GM23248 (cell line): ENCODE results near the gene UBFD1. TPM values are rescaled to one million over a fixed set of nuclear protein-coding genes. Genes with fewer than 3 reads are reported as not detected.

Experiments used
- DNase-seq: peaks from one replicate; pipeline ENCODE4 v3.0.0-alpha.2; 2015
- H2AFZ ChIP-seq: fragments of 200-600 bp; sonication (generic); 2 replicates; pipeline ENCODE4 v1.6.1; 2016; ENCODE audit warnings: antibody characterized with exemption
- H3F3A ChIP-seq: fragments of 200-600 bp; sonication (generic); 2 replicates; pipeline ENCODE4 v1.6.1; 2016; ENCODE audit warnings: mild to moderate bottlenecking, antibody characterized with exemption, mixed run types; ENCODE audit not compliant: insufficient read depth
- H3K27ac ChIP-seq: fragments of 200-600 bp; sonication (generic); 2 replicates; pipeline ENCODE4 v1.5.1; 2016; ENCODE audit warnings: mild to moderate bottlenecking
- H3K27me3 ChIP-seq: fragments of 200-600 bp; sonication (generic); replicated peaks from 2 replicates; pipeline ENCODE4 v1.6.1; 2016; ENCODE audit warnings: mild to moderate bottlenecking; ENCODE audit not compliant: insufficient read depth
- H3K36me3 ChIP-seq: fragments of 200-600 bp; sonication (generic); 2 replicates; pipeline ENCODE4 v1.6.1; 2016; ENCODE audit warnings: low read depth, mild to moderate bottlenecking
- H3K4me1 ChIP-seq: fragments of 200-600 bp; sonication (generic); 2 replicates; pipeline ENCODE4 v1.6.1; 2016; ENCODE audit warnings: mild to moderate bottlenecking; ENCODE audit not compliant: insufficient read depth
- H3K4me2 ChIP-seq: fragments of 200-600 bp; sonication (generic); one replicate; pipeline ENCODE4 v1.6.1; 2016; ENCODE audit warnings: mild to moderate bottlenecking; ENCODE audit not compliant: unreplicated experiment
- H3K4me3 ChIP-seq: fragments of 200-600 bp; sonication (generic); 2 replicates; pipeline ENCODE4 v1.5.1; 2016; ENCODE audit warnings: mild to moderate bottlenecking
- H3K79me2 ChIP-seq: fragments of 200-600 bp; sonication (generic); 2 replicates; pipeline ENCODE4 v1.6.1; 2016; ENCODE audit warnings: mild to moderate bottlenecking; ENCODE audit not compliant: insufficient read depth
- H3K9ac ChIP-seq: fragments of 200-600 bp; sonication (generic); 2 replicates; pipeline ENCODE4 v1.6.1; 2016; ENCODE audit warnings: mild to moderate bottlenecking
- H3K9me2 ChIP-seq: fragments of 200-600 bp; sonication (generic); 2 replicates; pipeline ENCODE4 v1.6.1; 2016; ENCODE audit warnings: mixed run types, mild to moderate bottlenecking, moderate library complexity; ENCODE audit not compliant: insufficient read depth
- H3K9me3 ChIP-seq: fragments of 200-600 bp; sonication (generic); one replicate; pipeline ENCODE4 v1.6.1; 2017; ENCODE audit warnings: low read depth
- H4K20me1 ChIP-seq: fragments of 200-600 bp; sonication (generic); 2 replicates; pipeline ENCODE4 v1.6.0; 2016; ENCODE audit not compliant: insufficient read depth
- EZH2 ChIP-seq: fragments of 200-600 bp; sonication (generic); IDR thresholded peaks from 2 replicates; pipeline ENCODE4 v1.6.1; 2018; ENCODE audit warnings: antibody characterized with exemption, mild to moderate bottlenecking; ENCODE audit not compliant: insufficient read depth, poor library complexity, severe bottlenecking
- EZH2phosphoT487 ChIP-seq: fragments of 200-600 bp; sonication (generic); IDR thresholded peaks from 2 replicates; pipeline ENCODE4 v1.6.1; 2018; ENCODE audit warnings: antibody characterized with exemption, moderate library complexity, mild to moderate bottlenecking, low read depth; ENCODE audit not compliant: insufficient read depth
- WGBS, 2 experiments: methylation state at CpG; one replicate each; pipeline ENCODE4 v1.1.6; 2015 to 2017; ENCODE audit warnings: low lambda C conversion rate in 2 of 2, low coverage in 1 of 2; ENCODE audit errors: missing lambda C conversion rate in 2 of 2; 5-methylcytosine and 5-hydroxymethylcytosine counted together
- in situ Hi-C: fragments of 300-500 bp; cut with MboI; formaldehyde crosslinking; loops from 2 replicates; pipeline ENCODE4 v1.15.0; 2020
- polyA plus RNA-seq: library from polyadenylated mRNA; unstranded; fragments of >200 nt; fragmentation: Nextera tagmentation; extraction: Ambion mirVana; gene quantifications from 2 replicates; pipeline ENCODE4 v1.2.1, GENCODE V29; 2016
- total RNA-seq: library from RNA; depleted of rRNA; stranded (reverse); fragments of >200 nt; shearing (Covaris generic); gene quantifications from 2 replicates; pipeline ENCODE4 v1.2.3, GENCODE V29; 2014

Gene UBFD1
- total and polyA plus RNA-seq, 2 experiments from 2014 or later: 50.2 to 129 TPM

GRCh38 chr16:23519282-23519681 lies 38.2 kb upstream of the UBFD1 start:
- Histone ChIP-seq H4K20me1 (no peaks in the 10 kb centered on the region), H3K27ac (no peak overlapping the region), H3K79me2 (no peaks in the 10 kb centered on the region), H3K36me3 (peaks cover 18% of the 10 kb centered on the region), H3K9me3 (no peaks in the 10 kb centered on the region), H2AFZ (no peak overlapping the region), H3K4me3 (no peak overlapping the region), H3K9me2 (no peaks in the 10 kb centered on the region), H3K9ac (no peak overlapping the region), H3K4me1 (no peaks in the 10 kb centered on the region), H3K4me2 (no peak overlapping the region), H3F3A (no peaks in the 10 kb centered on the region), H3K27me3 (no peaks in the 10 kb centered on the region)
- TF ChIP-seq EZH2phosphoT487 (no peak), EZH2 (no peak)
- in situ Hi-C loops: no loop called here
- WGBS, 2 experiments: 96 to 98% methylated on average over 5 of the region's 5 CpGs
- peak; percentile 7 for DNase-seq

DNA sequence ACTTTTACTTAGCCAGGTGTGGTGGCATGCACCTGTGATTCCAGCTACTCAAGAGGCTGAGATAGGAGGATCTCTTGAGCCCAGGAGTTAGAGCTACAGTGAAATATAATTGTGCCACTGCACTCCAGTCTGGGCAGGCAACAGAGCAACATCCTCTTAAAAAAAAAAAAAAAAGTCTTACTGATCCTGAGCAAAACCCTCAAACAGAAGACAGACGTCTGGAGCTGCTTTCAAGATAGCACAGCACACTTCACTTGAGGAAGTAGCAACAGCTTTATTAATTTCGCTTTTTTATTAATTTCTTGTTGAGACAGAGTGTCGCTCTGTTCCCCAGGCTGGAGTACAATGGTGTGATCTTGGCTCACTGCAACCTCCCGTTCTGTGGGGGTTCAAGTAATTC lies 37.0 kb upstream of the UBFD1 start:
- Histone ChIP-seq H3K79me2 (no peaks in the 10 kb centered on the region), H3K27me3 (no peaks in the 10 kb centered on the region), H3K9me3 (no peaks in the 10 kb centered on the region), H3K9me2 (no peaks in the 10 kb centered on the region), H3K36me3 (peaks cover 27% of the 10 kb centered on the region), H3K4me3 (no peak overlapping the region), H3F3A (no peaks in the 10 kb centered on the region), H3K4me2 (no peak overlapping the region), H3K27ac (no peak overlapping the region), H3K4me1 (no peaks in the 10 kb centered on the region), H4K20me1 (no peaks in the 10 kb centered on the region), H2AFZ (no peak overlapping the region), H3K9ac (no peak overlapping the region)
- in situ Hi-C loops: no loop called here
- 79 to 85% methylated on average over 4 of the region's 4 CpGs for WGBS, 2 experiments
- DNase-seq: no peak
- TF ChIP-seq EZH2phosphoT487 (no peak), EZH2 (no peak)

GRCh38 chr16:23521037-23521743 lies 36.3 kb upstream of the UBFD1 start:
- DNase-seq: no peak
- Histone ChIP-seq H3K27me3 (no peaks in the 10 kb centered on the region), H3K27ac (no peak overlapping the region), H3K9me2 (no peaks in the 10 kb centered on the region), H3F3A (no peaks in the 10 kb centered on the region), H3K79me2 (no peaks in the 10 kb centered on the region), H3K4me3 (no peak overlapping the region), H4K20me1 (no peaks in the 10 kb centered on the region), H3K9me3 (no peaks in the 10 kb centered on the region), H3K9ac (no peak overlapping the region), H3K36me3 (peaks cover 29% of the 10 kb centered on the region), H3K4me1 (no peaks in the 10 kb centered on the region), H2AFZ (no peak overlapping the region), H3K4me2 (no peak overlapping the region)
- in situ Hi-C loops: no loop called here
- TF ChIP-seq EZH2phosphoT487 (no peak), EZH2 (no peak)
- 64 to 91% methylated on average over 3 to 4 of the region's 4 CpGs for WGBS, 2 experiments

DNA sequence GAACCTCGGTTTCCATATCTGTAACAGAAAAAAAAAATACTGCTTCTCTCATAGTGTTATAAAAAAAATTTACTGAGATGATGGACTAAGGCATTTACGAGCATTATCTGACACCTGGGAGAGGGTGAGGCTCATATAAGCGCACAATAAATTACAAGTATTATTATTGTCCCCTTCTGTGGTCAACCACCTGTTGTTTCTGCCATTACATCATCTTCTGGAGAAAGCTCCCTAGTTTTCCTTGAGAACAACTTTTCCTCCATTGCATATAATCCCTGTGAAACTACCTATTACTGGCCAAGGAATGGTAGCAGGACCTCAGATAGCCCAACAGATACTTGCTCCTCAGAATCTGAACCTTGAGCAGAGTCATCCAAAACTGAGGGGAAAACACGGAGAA lies 35.6 kb upstream of the UBFD1 start:
- no peak for DNase-seq
- Histone ChIP-seq H3K4me1 (no peaks in the 10 kb centered on the region), H3K79me2 (no peaks in the 10 kb centered on the region), H3K9me2 (no peaks in the 10 kb centered on the region), H4K20me1 (no peaks in the 10 kb centered on the region), H3K9me3 (no peaks in the 10 kb centered on the region), H3K36me3 (peaks cover 29% of the 10 kb centered on the region), H2AFZ (no peak overlapping the region), H3K9ac (no peak overlapping the region), H3K4me3 (no peak overlapping the region), H3K27me3 (no peaks in the 10 kb centered on the region), H3K4me2 (no peak overlapping the region), H3K27ac (no peak overlapping the region), H3F3A (no peaks in the 10 kb centered on the region)
- WGBS, 2 experiments: 98 to 99% methylated on average over 4 of the region's 4 CpGs
- no peak for TF ChIP-seq EZH2phosphoT487
- no peak for TF ChIP-seq EZH2
- in situ Hi-C loops: no loop called here
